Measurements from ENCODE around the gene BATF.
"Not testable (repeated sequence)": the region's sequence is repeated elsewhere in the genome, so short reads cannot be mapped to it uniquely, and the experiment has no call there.

BATF gene

GRCh38 chr14:75522224-75522982, at the start of gene BATF:
Gene BATF, plus strand, starts transcription at chr14:75522469. Its CDS starts 214 bp downstream, at chr14:75522683.
- no peak for TF ChIP-seq CTCF (conservative IDR thresholded peaks at IDR 0.05; ENCODE audit: low read depth, low read length)
- no peak within 1 kb of the TSS for H3K4me3 ChIP-seq (ENCODE audit: low read length)
- DNase-seq (ENCODE audit: low read depth): no peak

GRCh38 chr14:75474127-75474526, 48.1 kb upstream of the BATF start:
- not testable (repeated sequence) for DNase-seq (ENCODE audit: low read depth); H3K4me3 ChIP-seq (ENCODE audit: low read length)

GRCh38 chr14:75476274-75476995, 45.8 kb upstream of the BATF start:
- TF ChIP-seq CTCF (conservative IDR thresholded peaks at IDR 0.05; ENCODE audit: low read depth, low read length): peak; percentile 18
- no peak overlapping the region for H3K4me3 ChIP-seq (ENCODE audit: low read length)
- peak; percentile 46 for DNase-seq (ENCODE audit: low read depth)

GRCh38 chr14:75477881-75478280, 44.4 kb upstream of the BATF start:
- DNase-seq (ENCODE audit: low read depth): no peak
- TF ChIP-seq CTCF (conservative IDR thresholded peaks at IDR 0.05; ENCODE audit: low read depth, low read length): no peak
- no peak overlapping the region for H3K4me3 ChIP-seq (ENCODE audit: low read length)

- TF ChIP-seq CTCF (conservative IDR thresholded peaks at IDR 0.05; ENCODE audit: low read depth, low read length): no peak
- H3K4me3 ChIP-seq (ENCODE audit: low read length): no peak overlapping the region
- DNase-seq (ENCODE audit: low read depth): no peak
Observed at GRCh38 chr14:75479770-75480600, 42.3 kb upstream of the BATF start.

GRCh38 chr14:75482366-75482765, 39.9 kb upstream of the BATF start:
- DNase-seq (ENCODE audit: low read depth): no peak
- H3K4me3 ChIP-seq (ENCODE audit: low read length): no peak overlapping the region
- no peak for TF ChIP-seq CTCF (conservative IDR thresholded peaks at IDR 0.05; ENCODE audit: low read depth, low read length)

GRCh38 chr14:75484711-75485429, 37.4 kb upstream of the BATF start:
- no peak for TF ChIP-seq CTCF (conservative IDR thresholded peaks at IDR 0.05; ENCODE audit: low read depth, low read length)
- no peak overlapping the region for H3K4me3 ChIP-seq (ENCODE audit: low read length)
- no peak for DNase-seq (ENCODE audit: low read depth)

Data from retinal pigment epithelial cell (primary cell).